Endothelial cell of umbilical vein (primary cell): Measurements from ENCODE around the gene TNFRSF8. TPM values are rescaled to one million over a fixed set of nuclear protein-coding genes. Genes with fewer than 3 reads are reported as not detected.

Experiments used
- BruUV-seq: library from RNA; stranded (reverse); fragments of 400-500 nt; replicated peaks from 2 replicates; lab custom pipeline; 2021; lab: Mats Ljungman, UMichigan
- CTCF ChIA-PET: fragments of 300-600, 350-600 bp; sonication (Branson Sonifier 250); formaldehyde crosslinking; loops from one replicate; lab custom pipeline; 2021; ENCODE audit warnings: antibody characterized with exemption, inconsistent platforms; lab: Charles Lee
- POLR2A ChIA-PET: fragments of 300-600, 350-600 bp; sonication (Branson Sonifier 250); formaldehyde crosslinking; loops from one replicate; lab custom pipeline; 2021; ENCODE audit warnings: antibody characterized with exemption, inconsistent platforms; lab: Charles Lee
- DNase-seq: peaks from one replicate; pipeline ENCODE4 v3.0.0-alpha.2; 2011; ENCODE audit warnings: low read depth, low spot score
- FAIRE-seq: peaks from 2 replicates; lab custom pipeline; 2011; peaks lifted over from hg19 to GRCh38; lab: Jason Lieb, UNC
- H2AFZ ChIP-seq: 2 replicates; pipeline ENCODE4 v1.6.0; 2012; ENCODE audit warnings: low read depth, low read length, control low read depth, inconsistent platforms
- H3K27ac ChIP-seq: 2 replicates; pipeline ENCODE4 v1.5.1; 2011; ENCODE audit warnings: low read depth, mild to moderate bottlenecking, control low read depth, low read length, moderate library complexity; ENCODE audit not compliant: insufficient read depth
- H3K27me3 ChIP-seq, 2 experiments: 2 replicates each; pipeline versions ENCODE4 v1.6.0 to v1.6.1; 2011; ENCODE audit warnings: low read length in 2 of 2, mixed read lengths in 1 of 2; ENCODE audit not compliant: control insufficient read depth in 2 of 2, insufficient read depth in 2 of 2
- H3K36me3 ChIP-seq, 2 experiments: 2 replicates in 1 of 2; 3 replicates in 1 of 2; pipeline ENCODE4 v1.5.1; 2011; ENCODE audit warnings: low read length in 2 of 2, mild to moderate bottlenecking in 1 of 2, moderate library complexity in 1 of 2; ENCODE audit not compliant: control insufficient read depth in 2 of 2, insufficient read depth in 2 of 2; ENCODE audit errors: extremely low read depth in 1 of 2
- H3K4me1 ChIP-seq: 3 replicates; pipeline ENCODE4 v1.5.1; 2011; ENCODE audit warnings: mild to moderate bottlenecking, low read length; ENCODE audit not compliant: control insufficient read depth, insufficient read depth; ENCODE audit errors: extremely low read depth
- H3K4me2 ChIP-seq: 2 replicates; pipeline ENCODE4 v1.6.1; 2011; ENCODE audit warnings: low read length, control low read depth, mixed read lengths; ENCODE audit not compliant: insufficient read depth
- H3K4me3 ChIP-seq, 3 experiments: fragments of 200-600 bp in 1 of 3; sonication (generic), shearing (Covaris generic) in 1 of 3; replicated peaks in 1 of 3; 2 replicates each; pipeline ENCODE4 v1.5.1; 2011 to 2016; ENCODE audit warnings: control low read depth in 3 of 3, low read length in 3 of 3, mild to moderate bottlenecking in 2 of 3, inconsistent platforms in 1 of 3, low read depth in 1 of 3, moderate library complexity in 1 of 3; ENCODE audit not compliant: insufficient read depth in 1 of 3
- H3K79me2 ChIP-seq: 2 replicates; pipeline ENCODE4 v1.6.0; 2012; ENCODE audit warnings: low read length, inconsistent platforms; ENCODE audit not compliant: control insufficient read depth, insufficient read depth
- H3K9ac ChIP-seq: replicated peaks from 2 replicates; pipeline ENCODE3; 2011; ENCODE audit warnings: low read length, control low read depth; ENCODE audit not compliant: insufficient read depth; ENCODE audit errors: extremely low read depth
- H3K9me1 ChIP-seq: replicated peaks from 3 replicates; pipeline ENCODE4 v1.6.0; 2011; ENCODE audit warnings: mild to moderate bottlenecking, low read length; ENCODE audit not compliant: control insufficient read depth, insufficient read depth; ENCODE audit errors: extremely low read depth
- H3K9me3 ChIP-seq: replicated peaks from 2 replicates; pipeline ENCODE4 v1.5.1; 2012; ENCODE audit warnings: low read length, inconsistent platforms; ENCODE audit not compliant: control insufficient read depth, insufficient read depth
- H4K20me1 ChIP-seq: replicated peaks from 2 replicates; pipeline ENCODE3; 2011; ENCODE audit warnings: mild to moderate bottlenecking, low read length; ENCODE audit not compliant: control insufficient read depth, insufficient read depth; ENCODE audit errors: extremely low read depth
- CTCF ChIP-seq, 2 donors: IDR thresholded peaks; 1 replicate in 1 of 2; 2 replicates in 1 of 2; pipeline ENCODE4 v1.5.1; 2011; ENCODE audit warnings: low read length in 2 of 2, mild to moderate bottlenecking in 2 of 2, moderate library complexity in 2 of 2, control low read depth in 1 of 2, inconsistent platforms in 1 of 2, low read depth in 1 of 2; ENCODE audit not compliant: insufficient read depth in 1 of 2; ENCODE audit errors: extremely low read depth in 1 of 2
- EZH2 ChIP-seq: IDR thresholded peaks from 2 replicates; pipeline ENCODE4 v1.6.1; 2012; ENCODE audit warnings: borderline replicate concordance, low read depth, mild to moderate bottlenecking, moderate library complexity, low read length, inconsistent platforms; ENCODE audit not compliant: severe bottlenecking
- GATA2 ChIP-seq: IDR thresholded peaks from 2 replicates; pipeline ENCODE4 v1.7.0; 2011; ENCODE audit warnings: low read depth, mild to moderate bottlenecking, moderate library complexity, mixed read lengths, low read length; ENCODE audit not compliant: insufficient read length, insufficient read depth
- JUN ChIP-seq: IDR thresholded peaks from 2 replicates; pipeline ENCODE4 v1.6.1; 2011; ENCODE audit warnings: borderline replicate concordance, low read depth; ENCODE audit not compliant: insufficient read length, insufficient read depth
- MAX ChIP-seq: IDR thresholded peaks from 2 replicates; pipeline ENCODE4 v1.6.1; 2011; ENCODE audit not compliant: insufficient read depth, insufficient read length
- MYC ChIP-seq: IDR thresholded peaks from one replicate; pipeline ENCODE4 v1.6.1; 2011; ENCODE audit warnings: mild to moderate bottlenecking, low read depth, low read length
- dilution Hi-C: fragments of 300-500 bp; cut with MboI; formaldehyde crosslinking; loops from one replicate; pipeline ENCODE4 v1.15.0; 2019; ENCODE audit warnings: low sequenced_read_pairs; ENCODE audit not compliant: extremely low pct_ligation_motif_present
- intact Hi-C: fragments of 100-400 bp; cut with micrococcal nuclease; formaldehyde crosslinking; loops from one replicate; pipeline ENCODE4 v1.10.0; 2022
- polyA plus RNA-seq, 4 experiments: library from polyadenylated mRNA; depleted of rRNA in 3 of 4; stranded (reverse) in 3 of 4; unstranded in 1 of 4; fragments of >200 nt; gene quantifications; 2 replicates each; pipeline versions ENCODE4 v1.2.1 to v1.2.3, GENCODE V29; 2011 to 2012; ENCODE audit warnings: missing spikeins in 1 of 4
- total RNA-seq: library from RNA; stranded (reverse); gene quantifications from 2 replicates; pipeline ENCODE4 v1.2.3, GENCODE V29; 2021

Gene TNFRSF8
- total and polyA plus RNA-seq, 2 donors (not counting 3 experiments of a cell fraction or from before 2014, with no cell fraction given): 0.47 TPM; not detected in 1

GRCh38 chr1:12057382-12057781 lies 5.7 kb upstream of the TNFRSF8 start:
- Histone ChIP-seq H3K4me3 (no peak overlapping the region), H3K9me1 (no peaks in the 10 kb centered on the region), H4K20me1 (no peaks in the 10 kb centered on the region), H3K27me3 (peaks cover 3 to 7% of the 10 kb centered on the region in 2 experiments), H3K27ac (no peak overlapping the region), H3K4me2 (no peak overlapping the region), H3K79me2 (no peaks in the 10 kb centered on the region), H3K9me3 (no peaks in the 10 kb centered on the region), H3K9ac (no peak overlapping the region), H2AFZ (no peak overlapping the region), H3K36me3 (no peaks in the 10 kb centered on the region), H3K4me1 (no peaks in the 10 kb centered on the region)
- TF ChIP-seq GATA2: no peak
- no peak for TF ChIP-seq CTCF (IDR thresholded peaks at IDR 0.05; ENCODE audit: extremely low read depth in 1 of 2, insufficient read depth in 1 of 2, low read depth in 1 of 2, low read length in 2 of 2)
- TF ChIP-seq MAX: no peak
- TF ChIP-seq EZH2: no peak
- TF ChIP-seq JUN: no peak
- no peak for TF ChIP-seq MYC
- POLR2A ChIA-PET: no interaction called here
- intact Hi-C loops: no loop called here
- no TSS peak for BruUV-seq
- CTCF ChIA-PET: interaction anchor here (1.4 kb wide), 1 partner anchor 23 kb away, joined by 4 read pairs; no protein-coding TSS in a partner anchor
- DNase-seq (no peak), FAIRE-seq (no peak)
- dilution Hi-C loops: no loop called here
